IMR-90 (cell line): ENCODE data around the gene CENATAC.

ENCODE experiments used
- BHLHE40 ChIP-seq: fragments of 150-350 bp; IDR thresholded peaks from 2 replicates; pipeline ENCODE4 v1.6.1; 2016; ENCODE audit warnings: mild to moderate bottlenecking, low read depth, low read length
- CEBPB ChIP-seq: IDR thresholded peaks from 2 replicates; pipeline ENCODE4 v1.6.1; 2012; ENCODE audit warnings: low read depth, low read length, improper control_type of control experiment
- CHD1 ChIP-seq: IDR thresholded peaks from 2 replicates; pipeline ENCODE4 v1.6.1; 2012; ENCODE audit warnings: low read depth, low read length, improper control_type of control experiment
- CTCF ChIP-seq: conservative IDR thresholded peaks from 2 replicates; pipeline ENCODE4 v1.5.1; 2012; ENCODE audit warnings: mild to moderate bottlenecking, low read depth, low read length, improper control_type of control experiment
- ELK1 ChIP-seq: fragments of 150-350 bp; IDR thresholded peaks from 2 replicates; pipeline ENCODE4 v1.6.1; 2016; ENCODE audit warnings: low read depth, mild to moderate bottlenecking, low read length, moderate library complexity, borderline replicate concordance
- FOS ChIP-seq: fragments of 150-350 bp; IDR thresholded peaks from 2 replicates; pipeline ENCODE4 v1.6.1; 2016; ENCODE audit warnings: low read depth, low read length
- MAFK ChIP-seq: IDR thresholded peaks from 2 replicates; pipeline ENCODE4 v1.6.1; 2012; ENCODE audit warnings: low read depth, low read length, improper control_type of control experiment
- MAZ ChIP-seq: IDR thresholded peaks from 2 replicates; pipeline ENCODE4 v1.6.1; 2012; ENCODE audit warnings: low read depth, mild to moderate bottlenecking, low read length, improper control_type of control experiment, moderate library complexity, borderline replicate concordance
- MXI1 ChIP-seq: IDR thresholded peaks from 2 replicates; pipeline ENCODE4 v1.6.1; 2012; ENCODE audit warnings: low read depth, mild to moderate bottlenecking, low read length, moderate library complexity, borderline replicate concordance
- POLR2A ChIP-seq: IDR thresholded peaks from 2 replicates; pipeline ENCODE4 v1.6.1; 2012; ENCODE audit warnings: mild to moderate bottlenecking, low read depth, low read length
- RAD21 ChIP-seq: IDR thresholded peaks from 2 replicates; pipeline ENCODE4 v1.6.1; 2012; ENCODE audit warnings: low read length, improper control_type of control experiment
- SMC3 ChIP-seq: fragments of 150-350 bp; IDR thresholded peaks from 2 replicates; pipeline ENCODE4 v1.6.1; 2016; ENCODE audit warnings: low read depth, mild to moderate bottlenecking, antibody characterized with exemption, low read length, moderate library complexity
- USF2 ChIP-seq: fragments of 150-350 bp; IDR thresholded peaks from 2 replicates; pipeline ENCODE4 v1.6.1; 2017; ENCODE audit warnings: mild to moderate bottlenecking, antibody characterized with exemption, low read length, low read depth

GRCh38 chr11:119031912-119032280, 34.0 kb downstream of the CENATAC start:
- TF ChIP-seq MAZ (no peak), CTCF (no peak), CHD1 (no peak), FOS (no peak), POLR2A (no peak), ELK1 (no peak), BHLHE40 (no peak), MAFK (no peak), CEBPB (no peak), RAD21 (no peak), MXI1 (no peak), USF2 (no peak), SMC3 (no peak)
